Esophagus (tissue), 2 donors: ENCODE results near the gene ADARB2. TPM values are rescaled to one million over a fixed set of nuclear protein-coding genes. Genes with fewer than 3 reads are reported as not detected.

Experiments used
- H3K27ac ChIP-seq, 2 donors: one replicate each; pipeline ENCODE4 v1.5.1; 2013; ENCODE audit warnings: low read depth in 2 of 2, mild to moderate bottlenecking in 2 of 2, inconsistent platforms in 1 of 2, low read length in 1 of 2, moderate library complexity in 1 of 2
- H3K27me3 ChIP-seq, 2 donors: one replicate each; pipeline ENCODE4 v1.6.1; 2013; ENCODE audit warnings: low read length in 2 of 2, control low read depth in 1 of 2, mild to moderate bottlenecking in 1 of 2; ENCODE audit not compliant: insufficient read depth in 2 of 2, control insufficient read depth in 1 of 2
- H3K36me3 ChIP-seq, 2 donors: one replicate each; pipeline ENCODE4 v1.6.1; 2013; ENCODE audit warnings: low read length in 1 of 2; ENCODE audit not compliant: control insufficient read depth in 2 of 2, insufficient read depth in 2 of 2
- H3K4me1 ChIP-seq, 2 donors: one replicate each; pipeline ENCODE4 v1.6.1; 2013; ENCODE audit warnings: low read length in 1 of 2; ENCODE audit not compliant: control insufficient read depth in 2 of 2, insufficient read depth in 2 of 2
- H3K4me3 ChIP-seq, 2 donors: one replicate each; pipeline ENCODE4 v1.5.1; 2013; ENCODE audit warnings: low read length in 2 of 2, mild to moderate bottlenecking in 2 of 2, low read depth in 1 of 2, moderate library complexity in 1 of 2
- H3K9me3 ChIP-seq, 2 donors: one replicate each; pipeline ENCODE4 v1.6.1; 2013; ENCODE audit warnings: mild to moderate bottlenecking in 2 of 2, low read depth in 1 of 2, low read length in 1 of 2, moderate library complexity in 1 of 2; ENCODE audit not compliant: control insufficient read depth in 2 of 2, insufficient read depth in 1 of 2
- WGBS, 2 donors: extraction: QIAGEN DNeasy Blood & Tissue Kit; methylation state at CpG; one replicate each; pipeline ENCODE4 v1.1.7; 2013; 5-methylcytosine and 5-hydroxymethylcytosine counted together
- polyA plus RNA-seq, 2 donors: library from polyadenylated mRNA; stranded (reverse); fragments of 200-250 nt; gene quantifications; one replicate each; pipeline ENCODE4 v1.2.3, GENCODE V29; 2013
- donor health status: healthy with polysubstance abuse.
- donor health status: Bipolar disorder and iron deficiency.

ADARB2 gene
- polyA plus RNA-seq, 2 donors = 0.33 to 0.65 TPM

DNA sequence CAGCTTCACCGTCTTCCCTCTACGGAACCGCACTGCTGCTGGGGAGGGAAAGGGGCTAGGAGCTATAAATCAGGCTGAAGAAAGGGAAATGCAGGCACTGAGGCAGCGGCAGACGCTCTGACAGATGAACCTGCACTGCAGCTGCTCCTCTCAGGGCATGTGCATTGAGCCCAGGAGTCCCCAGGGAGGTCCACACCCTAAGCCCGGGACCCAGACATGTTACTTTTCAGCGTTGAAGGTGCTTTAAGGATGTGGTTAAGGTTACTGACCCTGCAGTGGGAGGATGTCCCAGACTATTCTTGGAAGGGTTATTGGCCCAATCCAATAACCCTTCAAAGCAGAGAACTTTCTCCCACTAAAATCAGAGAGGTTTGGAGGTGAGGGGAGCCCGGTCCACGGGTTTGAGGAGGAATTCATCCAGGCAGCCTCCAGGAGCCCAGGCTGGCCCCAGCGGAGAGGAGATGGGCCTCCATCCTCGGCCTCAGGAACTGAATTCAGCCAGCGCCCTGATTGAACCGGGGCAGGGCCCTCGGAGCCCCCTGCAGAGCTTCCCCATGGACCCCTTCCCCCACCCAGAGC, 75.4 kb downstream of the ADARB2 start:
- Histone ChIP-seq H3K36me3 (no peaks in the 10 kb centered on the region), H3K4me1 (no peaks in the 10 kb centered on the region), H3K9me3 (no peaks in the 10 kb centered on the region), H3K27ac (no peak overlapping the region), H3K4me3 (no peak overlapping the region), H3K27me3 (no peaks in the 10 kb centered on the region)
- 67 to 73% methylated on average over 14 of the region's 14 CpGs for WGBS, 2 donors

GRCh38 chr10:1661416-1661815, 75.9 kb downstream of the ADARB2 start:
- WGBS, 2 donors = 86 to 88% methylated on average over 3 of the region's 3 CpGs
- Histone ChIP-seq H3K4me3 (no peak overlapping the region), H3K27me3 (no peaks in the 10 kb centered on the region), H3K27ac (no peak overlapping the region), H3K36me3 (no peaks in the 10 kb centered on the region), H3K4me1 (no peaks in the 10 kb centered on the region), H3K9me3 (no peaks in the 10 kb centered on the region)

GRCh38 chr10:1660815-1661214, 76.5 kb downstream of the ADARB2 start:
- 67 to 70% methylated on average over 5 of the region's 5 CpGs for WGBS, 2 donors
- no peak overlapping the region for H3K4me3 ChIP-seq
- H3K36me3 ChIP-seq = no peaks in the 10 kb centered on the region
- H3K27me3 ChIP-seq = no peaks in the 10 kb centered on the region
- H3K4me1 ChIP-seq = no peaks in the 10 kb centered on the region
- H3K9me3 ChIP-seq = no peaks in the 10 kb centered on the region
- H3K27ac ChIP-seq = no peak overlapping the region

GRCh38 chr10:1660386-1660785, 76.9 kb downstream of the ADARB2 start:
- no peaks in the 10 kb centered on the region for H3K4me1 ChIP-seq

GRCh38 chr10:1659221-1659791, 78.0 kb downstream of the ADARB2 start:
- Histone ChIP-seq H3K27ac (no peak overlapping the region), H3K9me3 (no peaks in the 10 kb centered on the region), H3K4me1 (no peaks in the 10 kb centered on the region), H3K4me3 (no peak overlapping the region), H3K36me3 (no peaks in the 10 kb centered on the region), H3K27me3 (no peaks in the 10 kb centered on the region)
- 86 to 87% methylated on average over 21 of the region's 21 CpGs for WGBS, 2 donors

More at GRCh38 chr10:1660386-1660785, 76.9 kb downstream of the ADARB2 start:
- 83 to 84% methylated on average over 7 of the region's 7 CpGs for WGBS, 2 donors
- H3K36me3 ChIP-seq = no peaks in the 10 kb centered on the region
- H3K27me3 ChIP-seq = no peaks in the 10 kb centered on the region
- H3K27ac ChIP-seq = no peak overlapping the region
- no peaks in the 10 kb centered on the region for H3K9me3 ChIP-seq
- no peak overlapping the region for H3K4me3 ChIP-seq

DNA sequence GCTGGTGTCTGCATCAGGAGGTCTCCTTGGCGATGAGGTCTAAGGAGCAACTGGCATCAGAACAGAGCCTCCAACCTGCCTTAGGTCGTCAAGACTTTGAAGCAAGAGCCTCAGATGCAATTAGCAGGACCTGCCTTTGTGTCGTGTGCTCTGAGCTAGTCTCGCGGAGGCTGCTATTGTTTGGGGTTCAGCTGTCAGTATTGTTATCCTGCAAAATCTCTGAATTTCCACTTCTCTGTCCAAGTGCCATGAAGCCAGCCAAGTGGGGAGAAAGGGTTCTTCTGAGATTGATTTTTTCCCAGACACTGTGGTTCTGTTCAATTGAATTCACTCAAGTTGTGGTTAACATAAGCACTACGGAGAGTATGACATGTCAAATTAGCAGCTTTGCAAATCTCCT, 78.7 kb downstream of the ADARB2 start:
- no peaks in the 10 kb centered on the region for H3K9me3 ChIP-seq
- H3K4me1 ChIP-seq = no peaks in the 10 kb centered on the region
- H3K27ac ChIP-seq = no peak overlapping the region
- H3K4me3 ChIP-seq = no peak overlapping the region
- 66 to 69% methylated on average over 6 of the region's 6 CpGs for WGBS, 2 donors
- H3K36me3 ChIP-seq = no peaks in the 10 kb centered on the region
- H3K27me3 ChIP-seq = no peaks in the 10 kb centered on the region

GRCh38 chr10:1657479-1657878, 79.8 kb downstream of the ADARB2 start:
- WGBS, 2 donors = 51 to 59% methylated on average over 7 of the region's 7 CpGs
- H3K27ac ChIP-seq = no peak overlapping the region

GRCh38 chr10:1655367-1655766, 82.0 kb downstream of the ADARB2 start:
- Histone ChIP-seq H3K27ac (no peak overlapping the region), H3K9me3 (no peaks in the 10 kb centered on the region), H3K27me3 (no peaks in the 10 kb centered on the region), H3K4me3 (no peak overlapping the region), H3K36me3 (no peaks in the 10 kb centered on the region), H3K4me1 (no peaks in the 10 kb centered on the region)
- WGBS, 2 donors = 57 to 84% methylated on average over 3 of the region's 3 CpGs

More at GRCh38 chr10:1657479-1657878, 79.8 kb downstream of the ADARB2 start:
- no peaks in the 10 kb centered on the region for H3K36me3 ChIP-seq
- H3K4me1 ChIP-seq = no peaks in the 10 kb centered on the region
- no peaks in the 10 kb centered on the region for H3K27me3 ChIP-seq
- H3K9me3 ChIP-seq = no peaks in the 10 kb centered on the region
- H3K4me3 ChIP-seq = no peak overlapping the region

GRCh38 chr10:1654811-1655356, 82.4 kb downstream of the ADARB2 start:
- Histone ChIP-seq H3K27me3 (no peaks in the 10 kb centered on the region), H3K36me3 (no peaks in the 10 kb centered on the region), H3K27ac (no peak overlapping the region), H3K4me1 (no peaks in the 10 kb centered on the region), H3K9me3 (no peaks in the 10 kb centered on the region), H3K4me3 (no peak overlapping the region)
- WGBS, 2 donors = 82 to 83% methylated on average over 9 of the region's 9 CpGs

- H3K4me3 ChIP-seq = no peak overlapping the region
- no peaks in the 10 kb centered on the region for H3K27me3 ChIP-seq
- no peaks in the 10 kb centered on the region for H3K36me3 ChIP-seq
- H3K9me3 ChIP-seq = no peaks in the 10 kb centered on the region
- H3K27ac ChIP-seq = no peak overlapping the region
- WGBS, 2 donors = 78 to 89% methylated on average over 5 to 6 of the region's 6 CpGs
- H3K4me1 ChIP-seq = no peaks in the 10 kb centered on the region
Measured at GRCh38 chr10:1654247-1654646, 83.1 kb downstream of the ADARB2 start.
